CD4-positive, alpha-beta T cell treated with Interleukin-17A for 1 hour (primary cell): ENCODE data around the gene CRACR2A.

Source experiments
- DNase-seq: peaks from one replicate; pipeline ENCODE4 v3.0.0-alpha.2; 2020

Gene CRACR2A

GRCh38 chr12:3722368-3722767, 30.5 kb downstream of the CRACR2A start:
- DNase-seq = no peak

GRCh38 chr12:3720772-3721171, 32.1 kb downstream of the CRACR2A start:
- no peak for DNase-seq

- DNase-seq = no peak
These were observed 34.8 kb downstream of the CRACR2A start for GRCh38 chr12:3718100-3718499.

DNA sequence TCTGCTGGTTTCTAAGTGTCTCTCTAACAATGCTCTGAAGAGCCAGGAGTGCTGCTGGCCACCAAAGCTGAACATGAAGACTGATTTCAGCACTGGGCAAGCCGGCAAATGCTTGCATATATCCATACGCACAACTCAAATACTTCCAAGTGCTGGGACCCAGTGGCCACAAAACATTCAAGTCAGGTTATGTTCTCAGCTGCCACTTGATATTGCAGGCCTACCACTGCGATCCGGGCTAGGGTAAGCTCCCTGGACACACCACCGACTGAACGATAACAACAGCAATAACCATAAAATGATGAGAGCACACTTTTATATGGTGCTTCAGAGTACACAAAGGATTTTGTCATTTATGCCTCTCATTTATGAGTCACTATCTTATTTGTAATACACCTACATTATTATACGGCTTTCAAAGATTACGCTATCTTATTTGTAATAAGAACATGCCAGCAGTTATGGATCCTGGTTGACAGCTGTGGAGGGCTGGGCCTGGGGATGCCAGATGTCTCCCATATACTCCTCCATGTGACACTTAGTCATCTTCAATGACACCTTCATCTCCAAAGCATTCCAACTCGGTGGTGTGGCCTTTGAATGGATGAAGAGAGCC, 35.5 kb downstream of the CRACR2A start:
- DNase-seq = no peak

DNA sequence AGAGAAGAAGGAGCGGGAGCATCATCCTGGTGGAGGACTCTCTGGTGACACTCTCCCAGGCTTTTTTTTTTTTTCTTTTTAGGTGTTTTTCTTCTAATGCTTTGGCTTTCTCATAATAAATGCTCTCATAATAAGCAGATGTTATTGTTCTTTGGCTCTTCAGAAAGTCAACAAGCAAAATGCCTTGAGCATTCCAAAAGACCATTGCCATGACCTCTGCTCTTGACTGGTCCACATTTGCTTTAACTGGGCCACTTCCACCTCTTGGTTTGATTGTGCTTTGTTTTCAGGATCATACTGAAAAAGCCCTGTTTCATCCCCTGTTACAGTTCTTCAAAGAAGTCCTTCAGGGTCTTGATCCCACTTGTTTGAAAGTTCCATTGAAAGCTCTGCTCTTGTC, 36.9 kb downstream of the CRACR2A start:
- no peak for DNase-seq

DNA sequence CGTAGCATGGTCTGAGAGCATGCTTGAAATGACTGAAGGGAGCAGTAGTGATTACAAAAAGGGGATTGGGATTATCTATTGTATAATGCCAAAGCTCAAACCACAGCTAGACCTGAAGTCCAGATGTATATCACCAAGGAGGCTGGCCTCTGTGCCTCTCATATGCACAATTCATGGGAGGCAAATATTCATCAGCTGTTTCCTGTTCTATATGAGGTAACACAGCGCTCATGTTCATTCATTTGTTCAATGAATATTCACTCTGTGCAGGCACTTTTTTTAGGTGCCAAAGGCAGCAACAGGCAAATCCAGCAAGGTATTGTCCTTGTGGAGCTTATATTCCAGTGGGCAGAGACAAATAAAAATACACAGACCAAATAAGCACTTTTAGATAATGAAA, 39.0 kb downstream of the CRACR2A start:
- no peak for DNase-seq

- DNase-seq = no peak
These were observed 39.4 kb downstream of the CRACR2A start for GRCh38 chr12:3713483-3713882.

DNA sequence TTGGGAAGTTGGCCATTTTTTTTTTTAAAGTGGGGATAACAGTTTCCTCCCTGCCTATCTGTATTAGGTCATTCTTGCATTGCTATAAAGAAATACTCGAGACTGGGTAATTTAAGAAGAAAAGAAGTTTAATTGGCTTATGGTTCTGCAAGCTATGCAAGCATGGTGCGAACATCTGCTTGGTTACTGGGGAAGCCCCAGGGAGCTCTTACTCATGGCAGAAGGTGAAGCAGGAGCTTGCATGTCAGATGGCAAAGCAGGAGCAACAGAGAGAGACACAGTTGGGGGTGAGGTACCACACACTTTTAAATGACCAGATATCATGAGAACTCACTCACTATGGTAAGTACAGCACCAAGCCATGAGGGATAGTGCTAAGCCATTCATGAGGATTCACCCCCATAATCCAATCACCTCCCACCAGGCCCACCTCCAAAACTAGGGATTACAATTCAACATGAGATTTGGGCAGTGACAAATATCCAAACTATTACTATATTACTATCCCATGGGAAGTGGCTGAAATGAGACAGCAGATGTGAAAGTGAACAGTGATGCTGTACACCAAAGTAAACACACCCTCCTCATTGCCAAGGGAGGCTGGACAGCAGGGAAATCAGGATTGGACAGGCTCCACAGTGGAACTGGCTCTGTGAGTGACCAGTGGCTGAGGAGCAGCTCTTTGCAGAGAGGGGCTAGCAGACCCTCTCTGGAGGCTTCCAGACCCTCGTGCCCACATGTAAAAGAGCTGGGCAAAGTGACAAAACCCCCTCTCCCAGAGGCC, 40.5 kb downstream of the CRACR2A start:
- DNase-seq = no peak

GRCh38 chr12:3705354-3705675, 47.6 kb downstream of the CRACR2A start:
- no peak for DNase-seq

DNA sequence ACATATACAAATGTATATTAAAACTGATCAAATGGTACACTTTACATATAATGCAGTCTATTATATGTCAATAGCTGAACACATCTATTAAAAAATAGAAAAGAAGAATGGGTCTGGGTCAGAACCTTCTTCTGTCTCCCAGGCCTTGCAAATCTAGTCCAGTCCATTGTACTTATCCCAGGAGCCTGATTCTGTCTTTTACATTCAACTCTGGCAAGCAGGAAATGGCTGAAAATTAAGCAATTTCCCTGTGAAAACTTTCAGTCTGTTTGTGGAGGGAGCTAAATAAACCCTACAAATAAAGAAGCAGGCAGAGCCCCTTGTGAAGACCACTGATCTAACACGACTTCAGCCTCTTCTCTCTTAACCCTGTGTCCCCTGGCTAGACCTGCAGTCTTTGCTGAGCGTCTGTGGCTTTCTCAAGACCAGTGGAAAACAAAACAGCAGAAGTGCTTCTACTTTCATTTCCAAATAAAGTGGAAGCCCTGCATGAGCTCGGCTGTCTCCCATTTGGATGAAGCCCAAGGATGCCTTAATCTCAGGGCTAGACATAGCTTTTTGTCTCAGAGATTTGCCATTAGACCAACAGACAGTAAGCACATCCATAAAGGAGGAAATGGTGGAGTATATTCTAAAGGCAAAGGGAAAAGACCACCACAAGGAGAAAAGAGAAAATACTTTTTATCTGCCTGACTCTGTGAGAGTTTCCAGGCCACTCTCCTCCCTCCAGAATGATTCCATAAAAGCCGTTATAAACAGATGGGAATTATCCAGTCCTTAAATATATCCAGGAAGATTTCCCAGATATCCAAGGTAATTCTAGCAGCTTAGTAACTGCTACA, 48.2 kb downstream of the CRACR2A start:
- no peak for DNase-seq

DNA sequence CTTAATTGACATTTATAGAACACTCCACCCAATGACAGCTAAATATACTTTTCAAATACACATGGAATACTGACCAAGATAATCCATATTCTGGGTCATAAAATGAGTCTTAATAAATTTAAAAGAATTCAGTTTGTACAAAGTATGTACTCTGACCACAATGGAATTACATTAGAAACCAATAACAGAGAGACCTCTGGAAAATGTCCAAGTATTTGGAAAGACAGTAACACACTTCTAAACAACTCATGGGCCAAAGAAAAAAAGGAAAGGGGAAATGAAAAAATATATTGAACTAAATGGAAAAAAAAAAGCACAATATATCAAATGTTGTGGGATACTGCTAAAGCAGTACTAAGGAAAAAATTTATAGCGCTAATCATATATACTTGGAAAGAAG, 52.0 kb downstream of the CRACR2A start:
- DNase-seq = no peak

DNA sequence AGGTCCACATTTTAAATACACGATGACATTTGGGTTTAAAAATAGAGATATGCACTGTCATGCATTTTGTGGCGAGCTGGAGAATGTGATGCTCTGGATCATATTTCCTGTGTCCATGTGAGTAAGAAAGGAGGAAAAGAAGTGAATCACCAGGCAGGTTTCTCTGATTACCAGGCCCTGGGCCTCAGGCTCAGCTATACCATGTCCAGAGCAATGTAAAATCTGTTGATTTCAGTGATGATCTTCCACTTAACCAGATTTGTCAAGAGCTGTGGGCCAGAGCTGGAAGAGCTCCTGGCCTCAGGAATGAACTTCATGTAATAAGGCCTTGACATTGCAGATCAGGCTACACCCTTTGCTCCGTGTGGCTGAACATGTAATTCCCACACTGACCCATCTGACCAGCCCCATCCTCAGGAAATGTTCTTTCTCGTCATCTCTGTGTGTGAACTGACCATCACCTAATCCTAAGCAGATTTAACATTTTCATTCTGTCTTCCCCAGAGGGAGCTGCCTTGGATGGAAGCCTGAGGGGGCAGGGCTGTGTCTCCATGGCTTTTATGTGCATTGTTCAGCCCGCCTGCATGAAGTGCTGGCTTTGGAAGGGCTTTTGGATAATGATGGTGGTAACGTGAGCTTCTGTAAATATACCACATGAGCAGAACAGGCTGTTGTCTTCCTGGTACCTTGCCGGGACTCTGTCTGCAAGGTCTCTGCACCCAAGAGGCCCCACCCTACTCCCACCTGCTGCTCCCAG, 54.5 kb downstream of the CRACR2A start:
- no peak for DNase-seq

DNA sequence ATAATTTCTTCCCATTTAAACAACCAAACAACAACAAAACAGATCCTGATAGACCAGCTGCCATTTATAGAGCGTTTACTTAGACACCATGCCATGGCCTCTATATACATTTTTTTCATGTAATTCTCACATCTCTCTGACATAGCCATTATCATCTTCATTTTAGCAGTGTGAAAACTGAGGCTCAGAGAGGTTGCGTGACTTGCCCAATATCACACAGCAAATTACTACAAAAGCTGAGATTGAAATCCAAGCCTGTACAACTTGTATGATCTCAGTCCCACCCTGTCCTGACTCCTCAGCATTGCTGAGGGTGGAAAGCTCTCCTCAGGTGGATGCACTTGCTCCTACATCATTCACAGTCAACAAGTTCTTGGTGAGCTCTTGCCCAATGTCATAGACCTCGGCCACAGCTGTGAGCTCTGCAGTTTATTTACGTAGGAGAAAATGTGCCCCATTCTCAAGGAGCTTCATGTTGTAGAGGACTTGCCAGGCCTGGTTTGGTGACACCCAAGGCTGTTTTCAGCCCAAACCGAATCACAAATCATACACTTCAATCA, 55.5 kb downstream of the CRACR2A start:
- DNase-seq = no peak

DNA sequence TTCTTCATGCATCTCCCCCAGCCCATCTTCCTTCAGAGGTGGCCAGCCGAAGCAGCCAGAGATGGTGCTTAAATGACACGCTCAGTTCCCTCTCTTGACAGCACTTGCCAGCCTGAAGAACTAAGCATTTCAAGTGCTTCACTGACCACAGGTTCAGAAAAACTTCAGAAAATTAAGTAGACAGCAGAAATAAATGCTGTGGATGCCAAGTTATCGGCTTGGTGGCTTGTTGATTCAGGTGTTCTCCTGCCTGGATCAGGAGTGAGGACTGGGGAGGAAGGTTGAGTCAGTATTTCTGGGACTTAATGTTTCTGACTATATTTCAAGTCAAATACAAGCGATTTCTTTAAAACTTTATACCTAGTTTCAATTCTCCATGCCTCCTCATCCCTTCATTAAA, 58.2 kb downstream of the CRACR2A start:
- no peak for DNase-seq

GRCh38 chr12:3692616-3693365, 60.1 kb downstream of the CRACR2A start:
- no peak for DNase-seq

DNA sequence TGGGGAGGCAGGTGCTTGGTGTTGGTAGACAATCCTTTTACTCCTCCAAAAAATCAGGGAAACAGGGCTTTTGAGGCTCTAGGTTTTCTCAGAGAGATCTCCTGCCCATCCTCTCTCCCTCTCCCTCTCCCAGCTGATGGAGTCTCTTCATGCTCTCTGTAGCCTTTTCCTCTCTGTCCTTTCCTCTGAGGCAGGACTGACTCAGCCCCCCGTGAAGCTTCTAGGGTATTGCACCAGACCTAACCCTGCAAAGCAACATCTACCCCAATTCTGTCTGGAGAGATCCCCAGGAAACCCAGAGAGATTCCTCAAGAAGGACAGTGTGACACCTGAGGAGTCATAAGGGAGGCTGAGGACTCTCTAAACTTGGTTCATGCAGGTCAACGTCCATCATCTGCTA, 66.4 kb downstream of the CRACR2A start:
- DNase-seq = no peak

DNA sequence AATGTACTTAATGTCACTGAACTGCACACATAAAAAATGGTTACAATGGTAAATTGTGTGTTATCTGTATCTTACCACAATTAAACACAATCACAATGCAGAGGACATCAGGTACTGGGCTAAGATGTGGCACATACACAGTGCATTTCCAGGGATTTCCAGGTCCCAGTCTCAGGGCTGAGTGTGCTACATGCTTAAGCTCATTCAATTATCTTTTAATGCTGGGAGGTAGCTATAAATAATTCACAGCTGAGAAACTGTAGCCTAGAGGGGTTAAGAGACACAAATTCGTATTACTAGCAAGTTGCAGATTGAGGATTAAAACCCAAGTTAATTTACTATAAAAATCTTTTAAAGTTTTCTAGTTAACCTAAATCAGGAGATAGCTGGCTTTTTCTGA, 67.1 kb downstream of the CRACR2A start:
- DNase-seq = no peak

DNA sequence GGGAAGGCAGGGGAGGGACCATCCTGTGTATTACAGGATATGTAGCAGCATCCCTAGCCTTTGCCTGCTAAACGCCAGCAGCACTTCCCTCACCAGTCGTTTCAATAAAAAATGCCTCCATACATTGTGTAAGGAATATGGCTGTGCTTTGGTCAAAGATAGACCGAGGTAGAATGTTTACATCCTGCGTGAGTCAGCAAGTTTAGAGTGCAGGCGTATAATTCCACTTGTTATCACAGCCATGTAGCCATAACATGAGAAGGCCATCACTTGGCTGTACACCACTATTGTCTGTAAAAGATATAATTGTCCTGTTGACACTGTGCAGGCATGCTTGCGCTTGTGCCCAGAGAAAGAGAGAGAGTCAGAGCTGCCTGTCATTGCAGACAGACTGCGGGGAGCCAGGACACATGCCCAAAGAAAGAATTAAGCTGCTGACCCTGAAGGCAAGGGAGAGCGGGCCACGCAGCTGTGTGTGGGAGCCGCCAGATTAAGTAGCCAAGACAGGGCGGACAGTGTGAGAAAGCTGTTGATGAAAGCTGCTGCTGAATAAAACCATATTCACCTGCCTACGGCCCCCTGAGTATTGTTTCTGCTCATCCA, 68.4 kb downstream of the CRACR2A start:
- no peak for DNase-seq

GRCh38 chr12:3683670-3684069, 69.2 kb downstream of the CRACR2A start:
- DNase-seq = no peak

DNA sequence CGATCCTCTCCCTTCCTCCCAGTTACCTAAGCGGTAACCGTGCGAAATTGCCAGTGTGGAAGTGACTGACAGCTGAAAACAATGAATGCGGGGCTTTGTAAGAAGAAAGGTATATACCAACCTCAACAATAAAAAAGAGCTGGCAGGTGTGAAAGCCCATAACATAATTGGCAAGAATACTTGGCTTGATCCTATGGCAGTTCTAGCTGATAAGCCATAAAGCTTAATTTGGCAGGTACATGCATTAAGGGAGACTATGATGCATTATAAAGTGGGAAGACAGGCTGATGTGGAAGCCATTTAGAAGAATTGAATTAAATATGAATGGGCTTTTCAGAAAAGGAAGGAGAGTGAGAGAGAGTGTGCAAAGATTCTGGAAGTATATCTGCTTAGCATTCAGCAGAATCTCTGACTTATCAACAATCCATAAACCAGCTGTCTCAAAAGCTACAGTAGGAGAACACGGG, 71.3 kb downstream of the CRACR2A start:
- DNase-seq = no peak

DNA sequence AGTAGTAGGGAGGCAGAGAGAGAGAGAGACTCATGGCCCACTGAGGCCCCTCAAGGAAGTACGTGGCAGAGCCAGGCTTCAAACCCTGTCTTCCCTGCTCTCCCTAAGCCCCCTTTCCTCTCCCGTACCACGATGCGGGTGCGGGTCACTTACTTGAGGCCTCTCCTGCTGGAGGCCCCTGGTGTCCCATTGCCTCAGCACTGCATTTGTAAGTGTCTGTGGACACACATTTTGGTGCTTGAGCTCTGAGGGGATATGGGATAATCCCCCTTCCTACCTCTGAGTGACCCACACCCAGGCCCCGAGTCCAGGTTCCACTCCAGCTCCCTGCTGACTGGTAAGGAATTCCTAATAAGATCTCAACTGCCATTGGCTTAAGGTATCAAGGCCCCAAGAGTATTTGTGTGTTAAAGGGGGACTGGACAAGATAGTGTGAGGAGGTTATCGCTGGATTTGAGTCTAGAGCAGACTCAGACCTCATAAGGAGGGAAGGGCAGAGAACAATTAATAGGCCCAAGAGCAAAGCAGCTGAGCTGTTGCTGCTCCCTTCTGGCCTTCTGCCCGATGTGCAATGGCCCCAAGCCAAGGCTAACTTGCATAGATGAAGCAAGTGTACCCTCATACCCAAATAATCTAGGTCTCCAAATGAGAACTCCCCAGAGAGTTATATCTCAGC, 71.9 kb downstream of the CRACR2A start:
- DNase-seq = no peak
